ENCODE measurements around the gene MAGEA9B.
"Not testable (repeated sequence)": the region's sequence is repeated elsewhere in the genome, so short reads cannot be mapped to it uniquely, and the experiment has no call there.

The MAGEA9B gene, protein sequence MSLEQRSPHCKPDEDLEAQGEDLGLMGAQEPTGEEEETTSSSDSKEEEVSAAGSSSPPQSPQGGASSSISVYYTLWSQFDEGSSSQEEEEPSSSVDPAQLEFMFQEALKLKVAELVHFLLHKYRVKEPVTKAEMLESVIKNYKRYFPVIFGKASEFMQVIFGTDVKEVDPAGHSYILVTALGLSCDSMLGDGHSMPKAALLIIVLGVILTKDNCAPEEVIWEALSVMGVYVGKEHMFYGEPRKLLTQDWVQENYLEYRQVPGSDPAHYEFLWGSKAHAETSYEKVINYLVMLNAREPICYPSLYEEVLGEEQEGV

DNA sequence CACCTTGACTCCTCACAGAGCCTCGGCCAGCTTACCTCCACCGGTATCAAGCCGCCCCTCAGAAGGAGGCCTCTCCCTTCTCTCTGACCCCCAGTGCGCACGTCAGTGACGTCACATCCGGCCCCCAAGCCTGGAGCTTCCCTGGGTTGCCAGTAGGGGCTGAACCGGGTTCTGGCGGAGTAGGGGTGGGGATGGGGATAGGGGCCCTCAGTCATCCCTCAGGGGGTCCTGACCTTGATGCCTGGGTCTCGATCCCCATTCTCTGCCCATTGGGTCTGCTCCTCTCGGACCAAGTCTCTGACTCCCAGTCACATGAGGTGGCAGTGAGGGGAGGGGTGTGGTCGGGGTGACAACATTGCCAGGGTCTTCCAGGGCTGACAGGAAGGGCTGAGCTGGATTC, at the start of gene MAGEA9B:
Gene MAGEA9B (minus strand): TSS at position 101 of the 400 bp plus-strand sequence. CDS start 4,280 bp downstream, outside the sequence.
- H3K4me3 ChIP-seq (ENCODE audit: control insufficient read depth, low read depth, low read length); DNase-seq (ENCODE audit: low read depth): not testable (repeated sequence)

DNA sequence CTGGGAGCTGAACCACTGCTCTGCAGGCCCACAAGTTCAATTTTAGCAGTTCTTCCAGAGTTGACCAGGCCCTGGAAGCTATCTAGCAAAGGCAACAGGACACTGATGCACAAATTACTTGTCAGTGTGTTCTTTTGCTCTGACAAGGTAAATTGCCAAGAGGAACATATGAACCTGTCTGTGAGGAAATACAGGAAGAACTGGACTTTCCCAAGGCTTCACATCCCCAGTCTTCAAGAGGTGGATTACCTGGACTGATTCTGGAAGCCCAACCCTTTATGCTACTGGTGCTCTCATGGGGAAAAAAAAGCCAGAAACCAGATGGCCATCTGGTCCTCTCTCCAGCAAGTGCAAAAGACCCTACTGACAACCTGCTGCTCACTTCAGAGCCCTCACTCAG, 46.3 kb upstream of the MAGEA9B start:
- H3K4me3 ChIP-seq (ENCODE audit: control insufficient read depth, low read depth, low read length), result no peak overlapping the region
- TF ChIP-seq, protein P1, sequence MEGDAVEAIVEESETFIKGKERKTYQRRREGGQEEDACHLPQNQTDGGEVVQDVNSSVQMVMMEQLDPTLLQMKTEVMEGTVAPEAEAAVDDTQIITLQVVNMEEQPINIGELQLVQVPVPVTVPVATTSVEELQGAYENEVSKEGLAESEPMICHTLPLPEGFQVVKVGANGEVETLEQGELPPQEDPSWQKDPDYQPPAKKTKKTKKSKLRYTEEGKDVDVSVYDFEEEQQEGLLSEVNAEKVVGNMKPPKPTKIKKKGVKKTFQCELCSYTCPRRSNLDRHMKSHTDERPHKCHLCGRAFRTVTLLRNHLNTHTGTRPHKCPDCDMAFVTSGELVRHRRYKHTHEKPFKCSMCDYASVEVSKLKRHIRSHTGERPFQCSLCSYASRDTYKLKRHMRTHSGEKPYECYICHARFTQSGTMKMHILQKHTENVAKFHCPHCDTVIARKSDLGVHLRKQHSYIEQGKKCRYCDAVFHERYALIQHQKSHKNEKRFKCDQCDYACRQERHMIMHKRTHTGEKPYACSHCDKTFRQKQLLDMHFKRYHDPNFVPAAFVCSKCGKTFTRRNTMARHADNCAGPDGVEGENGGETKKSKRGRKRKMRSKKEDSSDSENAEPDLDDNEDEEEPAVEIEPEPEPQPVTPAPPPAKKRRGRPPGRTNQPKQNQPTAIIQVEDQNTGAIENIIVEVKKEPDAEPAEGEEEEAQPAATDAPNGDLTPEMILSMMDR (conservative IDR thresholded peaks at IDR 0.05; ENCODE audit: control insufficient read depth, insufficient read depth, low read depth, low read length), result no peak
- no peak for DNase-seq (ENCODE audit: low read depth)

DNA sequence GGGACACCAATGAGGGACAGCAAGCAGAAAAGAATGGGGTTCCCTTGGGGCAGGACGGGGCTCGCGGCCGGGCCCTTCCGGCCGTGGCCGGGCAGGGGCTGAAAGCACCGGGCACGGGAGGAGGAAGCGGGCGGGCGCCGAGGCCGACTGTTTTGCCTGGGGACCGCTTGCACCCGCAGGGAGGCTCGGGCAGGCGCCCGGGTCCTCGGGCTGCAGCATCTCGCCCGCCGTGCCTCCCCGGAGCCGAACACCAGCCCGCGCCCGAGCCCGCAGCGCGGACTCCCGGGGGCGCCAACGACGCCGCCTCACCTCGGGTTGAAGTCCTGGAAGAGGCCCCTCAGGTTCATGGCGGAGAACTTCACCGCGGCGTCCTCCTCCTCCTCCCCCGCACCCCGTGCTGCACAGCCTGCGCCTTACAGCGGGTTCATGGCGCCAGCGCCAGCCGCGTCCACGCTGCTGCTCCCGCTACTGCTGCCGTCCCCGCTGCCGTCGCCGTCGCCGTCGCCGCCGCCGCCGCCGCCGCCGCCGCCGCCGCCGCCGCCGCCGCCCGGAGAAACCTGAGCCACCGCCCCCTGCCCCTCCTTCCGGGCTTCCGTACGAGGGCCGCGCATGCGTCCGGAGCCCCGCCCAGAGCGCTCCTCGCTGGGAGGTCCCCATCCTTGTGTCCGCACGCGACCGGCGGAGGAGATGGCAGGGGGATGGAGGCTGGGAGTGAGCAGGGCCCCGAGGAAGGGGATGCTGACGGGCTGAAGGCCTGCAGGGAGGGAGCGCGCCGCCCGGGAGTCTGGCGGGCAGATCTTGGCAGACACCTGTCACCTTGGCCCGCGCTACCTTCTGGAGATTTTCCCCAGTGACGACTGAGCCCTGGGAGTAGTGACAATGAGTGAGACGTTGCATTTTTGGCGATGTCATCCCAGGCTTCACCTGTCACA, 44.2 kb upstream of the MAGEA9B start, which contains the start of gene TMEM185A:
Gene TMEM185A (minus strand): TSS at position 559 of the 932 bp plus-strand sequence. CDS start 212 bp downstream, at position 347.
- peak; percentile 23 for DNase-seq (ENCODE audit: low read depth)
- TF ChIP-seq, protein P1 (conservative IDR thresholded peaks at IDR 0.05; ENCODE audit: control insufficient read depth, insufficient read depth, low read depth, low read length), result no peak
- H3K4me3 ChIP-seq (ENCODE audit: control insufficient read depth, low read depth, low read length), result peak within 1 kb of the TSS; percentile 60

DNA sequence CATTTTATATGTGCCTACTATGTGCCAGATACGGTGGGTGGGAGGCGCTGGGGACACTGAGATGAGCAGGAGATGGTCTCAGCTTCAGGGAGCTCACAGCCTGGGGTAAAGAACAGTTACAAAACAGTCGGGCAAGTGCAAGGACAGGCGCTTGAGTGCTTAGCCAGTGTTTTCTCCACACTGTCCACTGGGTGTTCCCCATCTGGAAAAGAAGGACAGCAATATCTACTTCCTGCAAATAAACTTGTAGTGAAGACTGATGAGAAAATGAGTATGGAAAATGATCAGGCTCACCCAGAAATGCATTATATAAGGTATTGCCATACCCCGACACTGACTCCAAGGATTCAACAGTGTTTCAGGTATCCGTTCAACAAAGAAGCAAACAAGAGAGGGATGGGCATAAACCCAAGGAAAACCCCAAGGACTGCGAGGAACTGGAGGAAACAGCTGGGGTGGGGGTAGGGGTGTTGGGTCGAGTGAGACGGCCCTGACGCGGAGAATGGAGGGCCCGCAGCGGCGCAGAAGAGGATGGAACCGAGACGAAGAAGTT, 43.5 kb upstream of the MAGEA9B start:
- peak overlapping the region; percentile 60 for H3K4me3 ChIP-seq (ENCODE audit: control insufficient read depth, low read depth, low read length)
- DNase-seq (ENCODE audit: low read depth), result peak; percentile 47
- TF ChIP-seq, protein P1 (conservative IDR thresholded peaks at IDR 0.05; ENCODE audit: control insufficient read depth, insufficient read depth, low read depth, low read length), result peak; percentile 14

DNA sequence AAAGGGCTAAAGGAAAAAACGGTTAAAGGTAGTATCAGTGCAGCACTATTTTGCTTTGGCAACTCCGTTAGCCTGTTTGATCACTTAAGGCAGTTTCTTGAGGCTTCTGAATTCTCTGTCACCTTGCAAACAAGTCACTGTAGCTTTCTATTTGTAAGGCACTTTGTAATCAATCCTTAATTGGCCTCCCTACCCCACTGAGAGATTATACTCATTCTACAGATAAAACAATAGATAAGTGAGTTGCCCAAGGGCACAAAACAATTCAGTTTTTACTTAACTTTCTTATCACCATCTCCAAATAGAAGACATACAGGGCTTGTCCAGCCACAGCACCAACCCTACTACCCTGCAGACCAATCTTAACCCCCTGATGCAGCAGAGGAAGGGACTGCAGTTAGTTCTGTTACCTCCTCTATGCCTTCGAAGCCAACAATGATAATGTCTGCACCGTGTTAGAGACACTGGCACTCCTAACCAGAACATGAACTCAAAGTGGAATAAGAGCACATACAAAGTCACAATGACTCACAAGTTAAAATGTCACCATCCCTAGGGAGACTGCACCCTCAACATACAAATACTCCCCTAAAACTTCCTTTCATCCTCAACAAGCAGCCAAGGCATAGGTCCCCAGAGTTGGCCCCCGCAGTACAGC, 42.6 kb upstream of the MAGEA9B start:
- TF ChIP-seq, protein P1 (conservative IDR thresholded peaks at IDR 0.05; ENCODE audit: control insufficient read depth, insufficient read depth, low read depth, low read length), result no peak
- DNase-seq (ENCODE audit: low read depth), result no peak
- no peak overlapping the region for H3K4me3 ChIP-seq (ENCODE audit: control insufficient read depth, low read depth, low read length)

DNA sequence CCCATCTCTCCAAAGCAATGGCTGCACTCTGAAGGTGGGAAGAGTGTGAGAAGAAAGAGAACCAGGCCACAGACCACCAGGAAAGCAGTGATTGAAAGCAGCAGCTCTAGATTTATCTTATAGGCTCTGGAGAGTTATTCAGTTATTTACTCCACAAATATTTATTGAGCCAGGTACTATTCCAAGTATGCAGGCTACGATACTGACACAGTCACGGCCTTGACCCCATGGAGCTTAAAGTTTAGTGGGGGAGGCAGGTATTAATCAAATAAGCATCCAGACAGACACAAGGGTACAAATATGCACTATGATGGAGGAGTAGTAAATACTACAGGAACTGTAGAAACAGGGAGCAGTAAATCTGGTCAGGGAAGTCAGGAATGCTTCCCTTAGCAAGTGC, 41.5 kb upstream of the MAGEA9B start:
- no peak for DNase-seq (ENCODE audit: low read depth)
- TF ChIP-seq, protein P1 (conservative IDR thresholded peaks at IDR 0.05; ENCODE audit: control insufficient read depth, insufficient read depth, low read depth, low read length), result no peak
- H3K4me3 ChIP-seq (ENCODE audit: control insufficient read depth, low read depth, low read length), result no peak overlapping the region
